ENCODE data around the gene SWAP70. TPM values are rescaled to one million over a fixed set of nuclear protein-coding genes. Genes with fewer than 3 reads are reported as not detected.
A peak's percentile ranks its signal among the peaks of the same experiment; 100 is the strongest.

The SWAP70 gene
- total RNA-seq, 2 experiments from 2014 or later, result 8.2 to 9.5 TPM

GRCh38 chr11:9747828-9748227, 84.0 kb downstream of the SWAP70 start:
- DNase-seq, result no peak
- Mint-ChIP-seq H3K4me3 (no peak overlapping the region), H3K27ac (no peak overlapping the region), H3K9me3 (no peaks in the 10 kb centered on the region), H3K4me1 (ENCODE audit: low read depth) (peaks cover 3% of the 10 kb centered on the region), H3K36me3 (ENCODE audit: low read depth) (no peaks in the 10 kb centered on the region), H3K27me3 (ENCODE audit: low read depth) (no peaks in the 10 kb centered on the region)
- CTCF ChIA-PET, result interaction anchor here (0.6 to 7.2 kb wide), 18 partner anchors 11 to 619 kb away, joined by 3 to 92 read pairs (median 6); partner anchors contain the start of gene WEE1
- intact Hi-C loops (cut with micrococcal nuclease), result loop anchor here (1.0 kb wide), 2 partner anchors 134 to 213 kb away; no protein-coding TSS in a partner anchor

DNA sequence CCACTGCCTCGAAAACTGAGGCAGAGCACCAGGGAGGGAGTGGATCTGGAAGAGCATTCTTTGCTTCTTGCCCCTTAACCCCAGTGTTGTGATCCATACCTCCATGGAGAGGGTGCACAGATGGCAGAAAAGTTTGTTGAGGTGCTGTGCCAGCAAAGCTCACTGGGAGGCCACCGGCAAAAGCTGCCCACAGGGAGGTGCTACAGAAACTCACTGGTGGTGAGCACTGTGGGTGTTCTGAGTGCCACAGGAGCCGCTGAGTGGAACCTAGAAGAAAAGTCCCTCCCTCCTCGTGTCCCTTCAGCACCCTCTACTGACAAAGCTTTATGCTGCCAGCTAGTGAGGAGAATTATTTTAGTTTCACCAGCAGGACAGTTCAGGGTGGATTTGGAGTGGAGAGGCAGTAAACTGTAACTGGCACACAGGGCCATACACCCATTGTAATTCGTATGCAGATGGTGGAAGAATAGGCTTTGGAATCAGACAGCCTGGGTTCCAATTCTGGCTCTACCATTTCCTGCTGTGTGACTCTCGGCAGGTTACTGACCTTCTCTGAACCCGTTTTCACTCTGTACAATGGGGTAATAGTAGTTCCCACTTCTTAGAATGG, 84.6 kb downstream of the SWAP70 start:
- intact Hi-C loops (cut with micrococcal nuclease), result loop anchor here (1.0 kb wide), 2 partner anchors 134 to 213 kb away; no protein-coding TSS in a partner anchor
- CTCF ChIA-PET, result interaction anchor here (0.6 to 7.2 kb wide), 18 partner anchors 10 to 618 kb away, joined by 3 to 92 read pairs (median 6); partner anchors contain the start of gene WEE1
- DNase-seq, result peak; percentile 77
- Mint-ChIP-seq H3K4me1 (ENCODE audit: low read depth) (peaks cover 8% of the 10 kb centered on the region), H3K36me3 (ENCODE audit: low read depth) (no peaks in the 10 kb centered on the region), H3K4me3 (no peak overlapping the region), H3K27ac (no peak overlapping the region), H3K9me3 (no peaks in the 10 kb centered on the region), H3K27me3 (ENCODE audit: low read depth) (no peaks in the 10 kb centered on the region)

- no peak for DNase-seq
- Mint-ChIP-seq H3K4me3 (no peak overlapping the region), H3K27me3 (ENCODE audit: low read depth) (no peaks in the 10 kb centered on the region), H3K9me3 (no peaks in the 10 kb centered on the region), H3K27ac (no peak overlapping the region), H3K36me3 (ENCODE audit: low read depth) (no peaks in the 10 kb centered on the region), H3K4me1 (ENCODE audit: low read depth) (peaks cover 8% of the 10 kb centered on the region)
- CTCF ChIA-PET, result interaction anchor here (4.6 to 7.2 kb wide), 3 partner anchors 138 to 216 kb away, joined by 33 to 92 read pairs (median 48); no protein-coding TSS in a partner anchor
- intact Hi-C loops (cut with micrococcal nuclease), result loop anchor here (10.0 kb wide), 1 partner anchor 586 kb away; no protein-coding TSS in a partner anchor
These were observed 86.7 kb downstream of the SWAP70 start for GRCh38 chr11:9750551-9750950.

GRCh38 chr11:9752091-9752490, 88.2 kb downstream of the SWAP70 start:
- intact Hi-C loops (cut with micrococcal nuclease), result loop anchor here (10.0 kb wide), 1 partner anchor 587 kb away; no protein-coding TSS in a partner anchor
- Mint-ChIP-seq H3K27me3 (ENCODE audit: low read depth) (no peaks in the 10 kb centered on the region), H3K9me3 (no peaks in the 10 kb centered on the region), H3K4me1 (ENCODE audit: low read depth) (peaks cover 13% of the 10 kb centered on the region), H3K27ac (no peak overlapping the region), H3K36me3 (ENCODE audit: low read depth) (no peaks in the 10 kb centered on the region), H3K4me3 (no peak overlapping the region)
- CTCF ChIA-PET, result interaction anchor here (7.2 kb wide), 1 partner anchor 217 kb away, joined by 92 read pairs; no protein-coding TSS in a partner anchor
- DNase-seq, result no peak

DNA sequence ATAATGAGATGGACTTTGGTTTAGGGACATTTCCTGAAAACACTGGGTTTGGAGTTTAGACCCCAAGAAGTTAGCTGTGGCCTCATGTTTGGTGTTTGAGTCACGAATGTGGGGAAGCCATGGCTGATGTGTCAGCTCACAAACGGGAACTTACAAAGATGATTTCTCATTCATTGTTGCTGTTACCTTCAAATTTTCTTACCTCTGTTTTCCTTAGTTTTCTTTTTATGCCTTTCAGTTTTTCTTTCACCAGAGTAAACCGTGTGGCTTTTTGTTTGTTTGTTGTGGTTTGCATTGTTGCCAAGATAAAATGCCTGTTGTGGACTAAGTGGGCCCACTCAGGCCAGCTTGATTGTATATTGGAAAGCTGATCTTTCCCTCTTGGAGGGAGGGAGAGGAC, 89.1 kb downstream of the SWAP70 start:
- Mint-ChIP-seq H3K27me3 (ENCODE audit: low read depth) (no peaks in the 10 kb centered on the region), H3K4me1 (ENCODE audit: low read depth) (peaks cover 19% of the 10 kb centered on the region), H3K36me3 (ENCODE audit: low read depth) (no peaks in the 10 kb centered on the region), H3K4me3 (no peak overlapping the region), H3K9me3 (no peaks in the 10 kb centered on the region), H3K27ac (no peak overlapping the region)
- intact Hi-C loops (cut with micrococcal nuclease), result loop anchor here (10.0 kb wide), 1 partner anchor 588 kb away; no protein-coding TSS in a partner anchor
- peak; percentile 34 for DNase-seq
- CTCF ChIA-PET, result interaction anchor here (0.6 to 7.2 kb wide), 3 partner anchors 32 to 220 kb away, joined by 3 to 92 read pairs (median 3); no protein-coding TSS in a partner anchor

DNA sequence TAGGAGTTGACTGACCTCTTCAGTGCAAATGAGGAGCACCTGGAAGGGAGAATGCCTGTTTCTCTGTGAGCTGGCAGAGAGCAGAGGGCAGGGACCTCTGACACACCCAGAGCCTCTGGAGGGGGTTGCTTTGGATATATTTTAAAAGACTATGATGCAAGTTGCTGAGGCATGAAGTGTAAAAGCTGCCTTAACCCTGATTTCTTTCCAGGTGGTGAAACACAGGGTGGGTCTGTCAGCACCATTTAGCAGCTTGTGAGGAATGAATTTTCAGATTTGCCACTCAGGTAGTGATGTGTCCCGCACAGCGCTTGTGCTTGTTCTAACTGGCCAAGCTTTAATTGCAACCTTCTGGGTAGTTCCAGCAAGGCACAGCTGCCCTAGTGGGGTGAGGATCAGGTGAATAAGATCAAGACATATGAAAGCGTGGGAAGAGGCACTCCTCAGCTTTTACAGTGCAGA, 90.2 kb downstream of the SWAP70 start:
- intact Hi-C loops (cut with micrococcal nuclease), result loop anchor here (10.0 kb wide), 1 partner anchor 589 kb away; no protein-coding TSS in a partner anchor
- CTCF ChIA-PET, result interaction anchor here (1.5 kb wide), 1 partner anchor 219 kb away, joined by 4 read pairs; no protein-coding TSS in a partner anchor
- DNase-seq, result no peak
- Mint-ChIP-seq H3K4me1 (ENCODE audit: low read depth) (peaks cover 20% of the 10 kb centered on the region), H3K36me3 (ENCODE audit: low read depth) (no peaks in the 10 kb centered on the region), H3K27ac (no peak overlapping the region), H3K4me3 (no peak overlapping the region), H3K27me3 (ENCODE audit: low read depth) (no peaks in the 10 kb centered on the region), H3K9me3 (no peaks in the 10 kb centered on the region)

DNA sequence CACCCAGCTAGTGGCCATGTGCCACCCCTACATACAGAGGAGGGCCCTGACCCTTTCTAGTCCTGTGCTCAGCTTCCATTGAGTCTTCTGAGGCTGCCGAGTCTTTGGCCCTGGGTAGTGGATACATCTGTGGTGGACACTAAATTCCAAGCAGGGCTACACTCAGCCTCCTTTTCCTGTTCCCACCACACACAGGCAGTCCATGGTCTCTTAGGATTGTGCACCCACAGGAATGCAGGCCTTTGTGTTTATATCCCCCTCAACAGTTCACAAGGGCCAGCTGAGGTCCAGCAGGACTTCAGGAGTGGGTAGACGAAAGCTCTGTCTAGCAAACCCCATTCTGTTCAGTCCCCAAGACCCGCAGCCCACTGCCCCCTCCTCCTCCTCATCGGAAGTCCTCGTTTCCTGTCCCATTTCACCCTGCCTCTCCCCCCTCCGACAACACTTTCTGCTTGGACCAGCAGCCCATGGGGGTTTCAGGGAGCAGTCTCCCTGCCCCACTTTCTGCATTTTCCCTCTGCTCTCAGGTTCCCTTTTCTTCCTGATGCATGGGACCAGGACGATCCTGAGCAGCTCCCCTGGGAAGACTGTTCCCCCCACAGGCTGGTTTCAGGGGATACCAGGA, 91.8 kb downstream of the SWAP70 start:
- DNase-seq, result no peak
- Mint-ChIP-seq H3K27me3 (ENCODE audit: low read depth) (no peaks in the 10 kb centered on the region), H3K4me3 (no peak overlapping the region), H3K9me3 (no peaks in the 10 kb centered on the region), H3K36me3 (ENCODE audit: low read depth) (peaks cover 2% of the 10 kb centered on the region), H3K27ac (no peak overlapping the region), H3K4me1 (ENCODE audit: low read depth) (peaks cover 36% of the 10 kb centered on the region)
- CTCF ChIA-PET, result interaction anchor here (0.9 to 1.5 kb wide), 2 partner anchors 221 to 549 kb away, joined by 3 to 4 read pairs; partner anchors contain the start of gene ADM
- intact Hi-C loops (cut with micrococcal nuclease), result loop anchor here (5.0 to 10.0 kb wide), 5 partner anchors 87 to 982 kb away; partner anchors contain the start of genes AKIP1 and AMPD3

GRCh38 chr11:9756461-9756860, 92.6 kb downstream of the SWAP70 start:
- no peaks in the 10 kb centered on the region for H3K9me3 Mint-ChIP-seq
- no peak overlapping the region for H3K27ac Mint-ChIP-seq
- H3K4me3 Mint-ChIP-seq, result no peak overlapping the region
- peaks cover 38% of the 10 kb centered on the region for H3K4me1 Mint-ChIP-seq (ENCODE audit: low read depth)
- H3K36me3 Mint-ChIP-seq (ENCODE audit: low read depth), result peaks cover 2% of the 10 kb centered on the region
- CTCF ChIA-PET, result interaction anchor here (0.9 kb wide), 2 partner anchors 549 to 551 kb away, joined by 3 read pairs; partner anchors contain the start of gene ADM
- H3K27me3 Mint-ChIP-seq (ENCODE audit: low read depth), result no peaks in the 10 kb centered on the region
- intact Hi-C loops (cut with micrococcal nuclease), result loop anchor here (5.0 to 10.0 kb wide), 5 partner anchors 86 to 981 kb away; partner anchors contain the start of genes AKIP1 and AMPD3
- no peak for DNase-seq

GRCh38 chr11:9756878-9757277, 93.0 kb downstream of the SWAP70 start:
- CTCF ChIA-PET, result interaction anchor here (0.9 kb wide), 2 partner anchors 548 to 551 kb away, joined by 3 read pairs; partner anchors contain the start of gene ADM
- intact Hi-C loops (cut with micrococcal nuclease), result loop anchor here (5.0 to 10.0 kb wide), 5 partner anchors 85 to 980 kb away; partner anchors contain the start of genes AKIP1 and AMPD3
- H3K27me3 Mint-ChIP-seq (ENCODE audit: low read depth), result no peaks in the 10 kb centered on the region
- no peak for DNase-seq
- peaks cover 41% of the 10 kb centered on the region for H3K4me1 Mint-ChIP-seq (ENCODE audit: low read depth)
- no peak overlapping the region for H3K27ac Mint-ChIP-seq
- no peaks in the 10 kb centered on the region for H3K9me3 Mint-ChIP-seq
- peaks cover 2% of the 10 kb centered on the region for H3K36me3 Mint-ChIP-seq (ENCODE audit: low read depth)
- H3K4me3 Mint-ChIP-seq, result no peak overlapping the region

DNA sequence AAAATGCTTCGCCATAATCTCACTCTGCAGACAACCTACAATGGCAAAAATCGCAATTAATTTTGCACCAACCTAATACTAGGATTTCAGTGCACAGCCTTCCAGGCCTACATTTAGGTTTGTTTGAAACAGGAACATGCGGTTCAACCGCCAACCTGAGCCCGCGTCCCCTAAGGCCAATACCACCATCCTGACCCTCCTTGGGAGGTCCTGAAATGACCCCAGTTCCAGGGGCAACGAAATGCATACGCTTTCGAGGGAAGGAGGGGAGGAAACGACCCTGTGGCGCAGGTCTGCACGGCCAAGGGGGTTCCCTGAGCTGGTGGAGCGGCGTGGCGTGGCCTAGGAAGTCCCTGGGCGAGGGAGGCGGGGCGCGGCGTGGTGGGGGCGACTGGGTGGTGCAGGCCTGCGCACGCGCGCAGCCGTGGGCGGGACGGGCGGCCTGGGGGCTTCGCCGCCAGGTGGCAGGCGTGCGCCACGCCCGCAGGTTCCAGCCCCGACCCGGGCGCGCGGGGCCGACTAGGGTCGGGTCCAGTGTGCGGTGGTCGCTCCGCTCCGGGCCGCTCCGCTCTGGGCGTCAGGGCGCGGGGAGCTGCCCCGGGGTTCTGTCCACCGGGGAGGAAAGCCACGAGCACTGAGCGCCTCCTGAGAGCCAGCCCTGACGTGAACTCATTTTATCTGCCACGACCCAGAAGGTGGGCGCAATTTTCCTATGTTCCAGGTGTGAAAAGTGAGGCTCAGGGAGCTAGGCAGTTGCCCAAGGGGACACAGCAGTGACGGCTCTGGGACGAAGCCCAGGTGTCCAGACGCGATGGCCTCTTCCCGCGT, 94.1 kb downstream of the SWAP70 start:
- intact Hi-C loops (cut with micrococcal nuclease), result loop anchor here (1.0 to 10.0 kb wide), 10 partner anchors 41 to 979 kb away; partner anchors contain the start of genes AKIP1, AMPD3 and WEE1
- DNase-seq, result peak; percentile 94
- Mint-ChIP-seq H3K4me3 (peak overlapping the region; percentile 73), H3K36me3 (ENCODE audit: low read depth) (peaks cover 8% of the 10 kb centered on the region), H3K27me3 (ENCODE audit: low read depth) (no peaks in the 10 kb centered on the region), H3K27ac (peak overlapping the region; percentile 81), H3K4me1 (ENCODE audit: low read depth) (peaks cover 42% of the 10 kb centered on the region), H3K9me3 (no peaks in the 10 kb centered on the region)
- CTCF ChIA-PET, result interaction anchor here (0.5 to 3.3 kb wide), 20 partner anchors 9 to 656 kb away, joined by 3 to 31 read pairs (median 6); partner anchors contain the start of genes ADM and WEE1

All from activated naive CD4-positive, alpha-beta T cell treated with anti-CD3 and anti-CD28 coated beads for 36 hours (primary cell).